ELR (cell line): Measurements from ENCODE around the gene CYP4F3.
"Not testable (repeated sequence)": the region's sequence is repeated elsewhere in the genome, so short reads cannot be mapped to it uniquely, and the experiment has no call there.

Source experiments
- DNase-seq: peaks from one replicate; pipeline ENCODE4 v3.0.0-alpha.2; 2015; ENCODE audit warnings: low read depth

The CYP4F3 gene

DNA sequence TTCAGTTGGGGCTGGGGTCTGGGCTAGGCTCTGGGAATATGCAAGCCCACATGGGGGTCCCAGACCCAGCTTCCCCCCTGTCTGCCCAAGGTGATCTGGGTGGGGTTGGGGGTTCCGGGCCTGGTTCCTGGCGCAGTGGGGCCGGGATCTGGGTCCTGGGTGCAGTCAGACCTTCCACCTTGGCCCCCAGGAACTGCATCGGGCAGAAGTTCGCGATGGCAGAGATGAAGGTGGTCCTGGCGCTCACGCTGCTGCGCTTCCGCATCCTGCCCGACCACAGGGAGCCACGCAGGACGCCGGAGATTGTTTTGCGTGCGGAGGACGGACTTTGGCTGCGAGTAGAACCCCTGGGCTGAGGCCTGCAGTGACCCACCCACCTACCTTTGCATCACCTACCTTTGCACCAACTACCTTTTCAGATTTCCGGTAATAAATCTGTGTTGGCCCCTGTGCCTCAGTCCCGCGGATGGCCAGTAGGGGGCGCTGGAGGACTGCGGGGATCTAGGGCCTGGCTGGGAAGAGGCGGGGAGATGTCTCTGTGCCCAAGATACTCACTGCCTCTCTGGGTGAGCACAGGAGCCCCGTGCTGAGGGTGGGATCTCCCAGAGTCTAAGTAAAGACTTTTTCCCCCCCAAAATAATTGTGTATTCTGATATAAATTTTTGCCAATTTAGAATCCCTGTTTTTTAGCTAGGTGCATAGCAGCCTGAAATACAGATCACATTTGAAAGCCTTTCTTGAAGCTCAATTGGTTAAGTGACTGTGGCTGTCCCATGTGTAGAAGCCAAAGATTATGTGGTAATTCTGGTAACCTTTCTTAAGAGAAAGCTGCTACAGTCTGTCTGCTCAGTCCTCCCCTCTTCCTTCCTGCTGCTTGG lies 11.5 kb upstream of the CYP4F3 start:
- DNase-seq = peak; percentile 56

- peak; percentile 48 for DNase-seq
Measured at GRCh38 chr19:15631817-15632216, 8.9 kb upstream of the CYP4F3 start.

DNA sequence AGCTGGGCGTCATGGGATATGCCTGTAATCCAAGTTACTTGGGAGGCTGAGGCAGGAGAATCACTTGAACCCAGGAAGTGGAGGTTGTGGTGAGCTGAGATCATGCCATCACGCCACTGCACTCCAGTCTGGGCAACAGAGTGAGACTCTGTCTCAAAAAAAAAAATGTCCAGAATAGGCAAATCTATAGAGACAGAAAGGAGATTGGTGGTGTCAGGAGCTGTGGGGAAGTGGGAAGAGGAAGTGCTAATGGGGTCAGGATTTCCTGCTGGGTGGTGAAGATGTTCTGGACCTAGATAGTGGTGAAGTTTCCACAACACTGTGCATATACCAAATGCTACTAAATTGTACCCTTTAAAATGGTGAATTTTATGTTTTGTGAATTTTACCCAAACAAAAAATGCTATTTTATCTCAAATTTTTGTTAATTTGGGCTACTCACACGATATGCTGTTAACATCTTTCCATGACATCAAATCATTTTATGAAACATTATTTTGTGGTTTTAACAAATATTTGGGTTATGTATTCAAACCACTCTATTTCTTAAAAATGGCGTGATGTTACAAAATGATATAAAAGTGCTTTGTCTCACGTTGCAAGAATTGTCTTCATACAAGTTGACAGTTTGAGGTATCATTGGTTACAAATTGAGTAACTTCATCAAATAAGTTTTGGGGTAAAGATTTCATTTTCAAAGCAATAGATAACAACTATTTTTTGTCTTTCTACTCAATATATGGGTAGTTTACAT lies 7.4 kb upstream of the CYP4F3 start:
- no peak for DNase-seq

DNA sequence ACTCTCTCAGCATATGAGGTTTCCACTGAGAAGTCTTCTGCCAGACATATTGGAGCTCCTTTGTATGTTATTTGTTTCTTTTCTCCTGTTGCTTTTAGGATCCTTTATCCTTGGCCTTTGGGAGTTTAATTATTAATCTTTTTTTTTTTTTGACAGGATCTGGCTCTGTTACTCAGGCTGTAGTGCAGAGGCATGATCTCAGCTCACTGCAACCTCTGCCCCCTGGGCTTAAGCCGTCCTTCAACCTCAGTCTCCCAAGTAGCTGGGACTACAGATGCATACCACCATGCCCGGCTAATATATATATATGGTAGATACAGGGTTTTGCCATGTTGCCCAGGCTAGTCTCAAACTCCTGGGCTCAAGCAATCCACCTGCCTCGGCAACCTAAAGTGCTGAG lies 6.6 kb upstream of the CYP4F3 start:
- no peak for DNase-seq

DNA sequence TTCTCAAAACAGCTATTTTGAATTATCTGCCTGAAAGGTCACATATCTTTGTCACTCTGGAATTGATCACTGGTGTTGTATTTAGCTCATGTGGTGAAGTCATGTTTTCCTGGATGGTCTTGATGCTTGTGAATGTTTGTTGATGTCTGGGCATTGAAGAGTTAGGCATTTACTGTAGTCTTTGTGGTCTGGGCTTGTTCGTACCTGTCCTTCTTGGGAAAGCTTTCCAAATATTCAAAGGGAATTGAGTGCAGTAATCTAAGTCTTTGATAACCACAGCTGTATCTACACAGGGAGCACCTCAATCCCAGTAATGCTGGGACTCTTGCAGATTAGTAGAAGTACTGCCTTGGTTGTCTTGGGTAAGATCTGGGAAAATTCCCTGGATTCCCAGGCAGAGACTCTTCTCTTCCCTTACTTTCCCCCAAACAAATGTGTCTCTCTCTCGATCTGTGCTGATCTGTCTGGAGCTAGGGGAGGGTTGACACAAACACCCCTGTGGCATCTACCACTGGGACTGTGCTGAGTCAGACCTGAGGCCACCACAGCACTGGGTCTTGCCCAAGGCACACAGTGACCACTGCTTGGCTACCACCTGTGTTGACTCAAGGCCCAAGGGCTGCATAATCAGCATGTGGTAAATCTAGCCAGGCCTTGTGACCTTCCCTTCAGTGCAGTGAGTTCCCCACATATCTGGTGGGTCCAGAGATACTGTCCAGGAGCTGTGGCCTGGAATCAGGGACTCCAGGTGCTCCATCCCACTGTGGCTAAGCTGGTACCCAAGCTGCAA lies 5.5 kb upstream of the CYP4F3 start:
- no peak for DNase-seq

DNA sequence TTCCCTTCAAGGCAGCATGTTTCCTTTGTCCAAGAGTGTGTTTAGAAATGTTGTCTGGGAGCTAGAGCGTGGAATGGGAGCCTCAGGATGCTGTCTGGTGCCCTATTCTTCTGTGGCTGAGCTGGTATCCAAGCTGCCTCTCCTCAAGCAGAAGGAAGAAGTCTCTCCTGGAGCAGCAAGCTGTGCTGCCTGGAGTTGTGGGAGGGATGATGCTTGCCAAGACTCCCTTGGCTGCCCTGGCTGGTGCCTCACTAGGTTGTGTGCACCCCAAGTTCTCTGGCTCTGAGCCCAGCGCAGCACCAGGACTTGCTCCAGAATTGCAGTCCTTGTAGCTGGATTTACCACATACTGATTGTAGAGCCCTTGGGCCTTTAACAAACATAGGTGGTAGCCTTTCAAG lies 4.7 kb upstream of the CYP4F3 start:
- DNase-seq = no peak

- no peak for DNase-seq
Measured at GRCh38 chr19:15639596-15639995, 1.1 kb upstream of the CYP4F3 start.

DNA sequence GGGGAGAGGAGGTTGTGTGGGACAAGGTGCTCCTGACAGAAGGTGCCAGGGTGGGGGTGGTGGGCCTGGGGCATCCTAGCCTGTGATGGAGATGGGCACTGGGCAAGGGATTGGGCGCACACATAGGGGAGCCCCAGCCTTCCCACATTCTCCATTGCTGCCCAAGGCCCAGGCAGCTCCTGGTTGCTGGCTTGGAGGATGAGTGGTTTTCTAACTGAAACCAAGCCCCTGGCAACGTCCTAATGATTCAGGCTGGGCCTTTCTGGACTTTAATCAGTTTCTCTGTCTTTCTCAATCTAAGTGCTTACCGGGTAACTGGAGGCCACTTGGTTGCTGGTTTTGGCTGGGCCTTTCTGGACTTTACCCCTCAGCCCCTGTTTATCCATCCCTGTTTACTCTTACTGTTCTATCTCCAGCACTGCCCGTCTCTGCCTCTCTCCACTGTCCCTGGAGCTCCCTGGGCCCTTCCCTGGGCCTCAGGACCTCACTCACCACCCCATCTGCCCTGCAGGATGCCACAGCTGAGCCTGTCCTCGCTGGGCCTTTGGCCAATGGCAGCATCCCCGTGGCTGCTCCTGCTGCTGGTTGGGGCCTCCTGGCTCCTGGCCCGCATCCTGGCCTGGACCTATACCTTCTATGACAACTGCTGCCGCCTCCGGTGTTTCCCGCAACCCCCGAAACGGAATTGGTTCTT lies 354 bp downstream of the CYP4F3 start:
- DNase-seq = no peak

DNA sequence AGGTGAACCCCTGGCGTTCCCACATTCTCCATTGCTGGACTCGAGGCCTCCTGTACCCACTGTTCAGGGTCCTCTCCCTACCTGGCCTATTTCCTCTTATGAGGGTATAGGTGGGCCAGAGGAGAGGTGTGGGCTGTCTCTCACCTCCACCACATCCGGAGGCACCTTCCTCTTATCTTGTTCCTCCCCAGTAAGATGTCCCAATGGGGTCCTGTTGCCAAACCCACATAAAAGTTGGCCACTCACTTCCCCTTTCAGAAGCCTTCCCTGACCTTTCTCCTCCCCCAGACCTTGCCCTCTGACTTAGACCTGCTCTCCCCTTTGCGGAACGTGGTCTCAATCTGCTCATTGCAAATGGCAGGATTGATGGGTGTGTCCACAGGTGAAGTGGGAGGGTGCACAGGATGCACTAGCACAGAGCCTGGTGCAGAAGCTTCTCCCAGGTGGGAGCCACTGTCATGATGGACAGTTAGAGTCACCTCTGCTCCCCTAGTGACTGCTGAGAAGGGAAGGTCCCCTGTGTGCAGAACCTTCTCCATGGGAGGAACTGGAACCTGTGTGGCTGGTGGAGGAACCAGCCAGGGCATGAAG lies 1.3 kb downstream of the CYP4F3 start:
- no peak for DNase-seq

DNA sequence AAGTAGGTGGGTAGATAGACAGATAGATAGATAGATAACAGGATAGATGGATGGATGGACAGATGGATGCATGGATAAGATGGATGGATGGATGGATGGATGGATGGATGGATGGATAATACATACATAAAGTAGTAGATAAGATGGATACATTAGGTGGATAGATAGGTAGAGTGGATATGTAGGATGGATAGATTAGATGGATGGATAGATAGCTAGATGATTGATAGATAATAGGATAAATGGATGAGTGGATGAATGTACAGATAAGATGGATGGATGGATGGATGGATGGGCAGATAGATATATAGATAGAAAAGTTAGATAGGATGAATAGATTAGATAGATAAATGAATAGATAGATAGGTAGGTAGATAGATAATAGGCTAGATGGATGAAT lies 2.1 kb downstream of the CYP4F3 start:
- no peak for DNase-seq

- DNase-seq = no peak
Measured at GRCh38 chr19:15643387-15643786, 2.7 kb downstream of the CYP4F3 start.

DNA sequence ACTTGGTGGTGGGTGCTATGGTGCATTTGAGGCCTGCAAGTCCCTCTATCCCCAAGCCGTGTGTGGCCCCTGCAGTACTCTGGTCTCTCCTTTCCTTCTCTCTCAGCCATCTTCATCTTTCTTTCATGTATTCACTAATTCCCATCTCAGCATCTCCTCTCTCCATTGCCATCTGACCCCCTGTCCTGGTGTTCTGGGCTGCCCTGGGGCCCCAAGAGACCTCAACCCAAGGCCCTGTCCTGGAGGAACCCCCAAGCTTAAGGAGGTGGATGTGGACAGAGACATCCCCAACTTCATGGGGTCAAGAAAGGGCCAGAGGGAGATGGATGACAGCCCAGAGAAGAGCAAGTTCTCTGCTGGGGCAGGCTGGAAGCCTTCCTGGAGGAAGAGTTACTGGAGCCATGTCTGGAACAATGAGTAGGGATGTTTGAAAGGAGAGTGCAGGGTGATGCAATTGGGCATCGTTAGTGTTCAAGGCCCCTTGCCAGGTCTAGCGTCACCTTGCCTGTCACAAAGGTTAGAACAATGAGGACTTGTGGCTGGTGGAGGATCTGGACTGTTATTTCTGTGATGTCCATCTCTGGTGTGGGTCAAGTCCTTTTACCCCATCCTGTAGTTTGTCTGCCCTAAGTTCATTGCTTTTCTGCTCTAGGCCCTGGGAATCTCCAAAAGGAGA lies 3.5 kb downstream of the CYP4F3 start:
- DNase-seq = no peak

GRCh38 chr19:15644816-15645215 lies 4.1 kb downstream of the CYP4F3 start:
- DNase-seq = no peak

DNA sequence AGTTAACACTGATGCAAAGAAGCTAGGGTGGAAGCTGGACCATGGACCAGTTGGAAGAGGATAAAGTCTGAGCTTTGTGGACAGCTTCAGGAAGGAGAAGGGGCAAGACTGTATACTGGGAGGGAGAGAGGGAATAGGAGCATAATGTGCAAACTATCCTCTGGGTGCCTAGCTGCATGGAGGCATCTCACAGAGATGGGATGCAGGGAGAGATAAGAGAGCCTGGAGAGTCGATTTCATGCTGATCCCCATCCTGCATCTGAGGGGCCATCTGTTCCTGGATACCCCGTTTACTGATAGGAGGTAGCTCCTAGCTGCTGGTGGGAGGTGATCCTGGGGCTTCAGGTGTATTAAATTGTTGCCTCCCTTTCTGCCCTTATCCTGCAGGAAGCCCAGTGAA lies 8.8 kb downstream of the CYP4F3 start:
- no peak for DNase-seq

DNA sequence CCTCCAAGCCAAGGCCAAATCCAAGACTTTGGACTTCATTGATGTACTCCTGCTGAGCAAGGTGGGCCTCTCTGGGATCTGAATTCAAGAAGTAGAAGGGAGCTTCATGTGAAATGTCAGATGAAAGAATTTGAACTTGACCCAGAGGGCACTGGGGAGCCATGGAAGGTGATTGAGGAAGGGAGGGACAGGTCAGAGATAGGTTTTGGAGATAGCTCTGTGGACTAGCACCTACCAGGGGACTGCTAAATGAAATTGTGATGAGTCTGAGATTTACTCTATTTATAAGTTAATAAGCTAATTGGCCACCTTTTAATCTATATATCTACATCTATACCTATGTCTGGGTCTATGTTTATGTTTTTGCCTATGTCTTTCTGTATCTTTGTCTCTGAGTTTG lies 9.4 kb downstream of the CYP4F3 start:
- not testable (repeated sequence) for DNase-seq

DNA sequence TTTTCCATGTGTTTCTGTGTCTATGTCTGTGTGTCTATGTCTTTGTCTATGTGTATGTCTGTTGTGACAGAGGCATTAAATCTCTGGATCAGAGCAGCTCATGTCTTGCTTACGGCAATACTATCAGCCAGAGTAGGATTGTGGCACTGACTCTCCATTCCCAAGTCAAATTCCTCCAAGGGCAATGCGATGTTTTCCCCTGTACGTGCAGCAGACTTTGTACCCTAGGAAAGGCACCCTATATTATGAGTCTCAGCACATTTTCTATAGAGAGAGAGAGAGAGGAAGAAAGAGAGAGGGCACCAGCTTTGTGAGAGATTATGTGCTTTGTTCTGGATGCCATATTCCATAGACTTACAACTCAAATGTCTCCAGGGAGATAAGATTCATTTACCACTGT lies 11.1 kb downstream of the CYP4F3 start:
- DNase-seq = no peak

DNA sequence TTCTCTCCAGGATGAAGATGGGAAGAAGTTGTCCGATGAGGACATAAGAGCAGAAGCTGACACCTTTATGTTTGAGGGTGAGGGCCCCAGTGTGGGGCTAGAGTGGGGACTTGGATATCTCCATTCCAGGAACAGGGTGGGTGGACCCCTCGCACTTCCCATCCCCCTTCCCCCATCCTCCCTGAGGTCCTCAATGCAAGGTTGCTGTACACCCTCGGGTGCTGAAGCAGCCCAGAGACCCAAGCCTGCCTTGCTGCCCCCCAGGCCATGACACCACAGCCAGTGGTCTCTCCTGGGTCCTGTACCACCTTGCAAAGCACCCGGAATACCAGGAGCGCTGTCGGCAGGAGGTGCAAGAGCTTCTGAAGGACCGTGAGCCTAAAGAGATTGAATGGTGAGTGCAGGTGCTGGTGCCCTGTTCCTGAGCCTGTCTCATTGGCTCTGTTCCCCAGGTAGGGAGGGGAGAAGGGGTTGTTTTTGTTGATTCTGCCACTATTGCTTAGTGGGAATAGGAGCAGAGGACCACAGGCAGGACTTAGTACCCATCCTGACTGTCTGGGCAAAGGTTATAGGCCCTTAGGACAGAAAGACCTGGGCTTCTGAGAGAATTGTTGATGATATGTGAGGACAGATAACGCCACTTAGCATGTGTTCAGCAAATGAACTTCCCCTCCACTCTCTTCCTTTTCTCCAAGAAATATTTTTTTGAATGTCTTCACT lies 12.0 kb downstream of the CYP4F3 start:
- no peak for DNase-seq

DNA sequence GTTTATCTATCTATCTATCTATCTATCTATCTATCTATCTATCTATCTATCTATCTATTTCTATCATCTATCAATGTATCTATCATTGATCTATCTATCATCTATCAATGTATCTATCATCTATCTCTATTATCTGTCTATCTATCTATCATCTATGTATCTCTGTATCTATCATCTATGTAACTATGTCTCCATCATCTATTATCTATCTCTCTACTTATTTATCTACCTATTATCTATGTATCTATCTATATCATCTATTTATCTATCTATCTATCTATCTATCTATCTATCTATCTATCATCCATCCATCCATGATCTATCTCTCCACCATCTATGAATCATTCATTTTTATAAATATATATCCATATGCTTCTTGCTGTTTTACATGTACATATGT lies 15.8 kb downstream of the CYP4F3 start:
- no peak for DNase-seq

DNA sequence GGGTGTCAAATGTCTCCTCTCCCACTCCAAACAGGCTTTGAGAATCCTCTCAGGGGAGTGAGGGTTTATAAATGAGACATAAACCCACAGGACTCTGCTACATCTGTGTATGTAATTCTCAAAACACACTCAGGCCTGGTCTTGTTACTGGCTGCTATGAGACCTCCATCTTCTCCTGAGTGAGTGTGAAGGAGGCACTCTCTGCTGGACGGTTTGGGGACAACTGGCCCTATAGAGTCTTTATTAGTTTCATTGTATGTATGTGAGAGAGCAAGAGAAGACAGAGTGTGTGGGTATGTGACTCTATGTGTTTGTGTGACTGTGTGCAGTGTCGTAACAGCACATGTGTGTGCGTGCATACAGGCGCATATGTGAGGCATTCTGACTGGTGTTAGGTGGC lies 22.6 kb downstream of the CYP4F3 start:
- DNase-seq = no peak

- DNase-seq = no peak
Measured at GRCh38 chr19:15666186-15666585, 25.5 kb downstream of the CYP4F3 start.
